Stimulated activated CD4-positive, alpha-beta T cell treated with anti-CD3 and anti-CD28 coated beads, Interleukin-2, amount 100 ng/mL, for 48 hours (primary cell): Measurements from ENCODE around the gene RAB6D.
"Not testable (repeated sequence)": the region's sequence is repeated elsewhere in the genome, so short reads cannot be mapped to it uniquely, and the experiment has no call there.

Experiments used
- DNase-seq, 2 donors: peaks; one replicate each; pipeline ENCODE4 v3.0.0-alpha.2; 2020

The RAB6D gene

DNA sequence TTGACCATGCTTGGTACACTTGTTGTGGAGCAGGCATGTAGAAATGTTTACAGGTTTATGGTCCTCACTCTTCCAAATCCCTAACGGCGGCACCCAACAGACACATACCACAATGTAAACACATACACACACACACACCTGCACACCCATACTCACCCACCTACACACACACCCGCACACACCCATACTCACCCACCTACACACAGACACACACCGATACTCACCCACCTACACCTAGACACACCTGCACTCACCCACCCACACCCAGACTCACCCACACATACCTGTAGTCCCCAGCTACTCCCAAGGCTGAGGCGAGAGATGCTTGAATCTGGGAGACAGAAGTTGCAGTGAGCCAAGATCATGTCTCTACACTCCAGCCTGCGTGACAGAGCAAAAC lies 1.5 kb upstream of the RAB6D start:
- DNase-seq = no peak

DNA sequence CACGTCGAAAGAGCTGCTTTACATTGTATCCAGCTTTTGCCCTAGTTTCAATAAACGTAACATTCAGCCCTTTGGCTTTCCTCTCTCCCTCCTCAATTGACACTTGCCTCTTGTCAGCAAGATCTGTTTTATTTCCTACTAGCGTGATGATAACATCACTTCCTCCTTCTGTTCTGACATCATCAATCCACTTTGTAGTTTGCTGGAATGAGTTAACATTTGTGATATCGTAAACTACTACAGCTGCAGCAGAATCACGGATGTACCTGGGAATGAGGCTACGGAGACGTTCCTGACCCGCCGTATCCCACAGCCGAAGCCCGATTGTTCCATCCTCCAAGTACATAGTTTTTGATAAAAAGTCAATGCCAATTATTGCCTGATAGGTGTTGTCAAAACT lies 755 bp downstream of the RAB6D start:
- not testable (repeated sequence) for DNase-seq

DNA sequence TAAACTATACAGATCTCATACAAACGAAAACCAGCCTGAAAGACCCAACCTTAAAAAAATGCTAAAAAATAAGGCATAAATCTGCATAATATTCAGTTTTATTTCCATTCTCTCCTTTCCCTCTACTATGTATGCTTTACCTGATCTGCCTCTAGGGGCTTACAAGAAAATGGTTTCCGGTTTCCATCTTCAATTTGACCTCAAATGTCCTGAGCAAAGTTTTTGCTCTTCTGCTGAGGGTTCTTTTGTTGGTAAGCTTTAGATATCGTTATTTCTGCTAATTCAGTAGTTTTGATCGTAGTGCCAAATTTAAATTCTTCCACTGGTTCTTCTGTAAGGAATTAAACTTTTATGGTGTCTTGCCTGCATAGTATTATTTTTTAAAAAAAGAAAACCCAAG lies 2.2 kb downstream of the RAB6D start:
- not testable (repeated sequence) for DNase-seq

DNA sequence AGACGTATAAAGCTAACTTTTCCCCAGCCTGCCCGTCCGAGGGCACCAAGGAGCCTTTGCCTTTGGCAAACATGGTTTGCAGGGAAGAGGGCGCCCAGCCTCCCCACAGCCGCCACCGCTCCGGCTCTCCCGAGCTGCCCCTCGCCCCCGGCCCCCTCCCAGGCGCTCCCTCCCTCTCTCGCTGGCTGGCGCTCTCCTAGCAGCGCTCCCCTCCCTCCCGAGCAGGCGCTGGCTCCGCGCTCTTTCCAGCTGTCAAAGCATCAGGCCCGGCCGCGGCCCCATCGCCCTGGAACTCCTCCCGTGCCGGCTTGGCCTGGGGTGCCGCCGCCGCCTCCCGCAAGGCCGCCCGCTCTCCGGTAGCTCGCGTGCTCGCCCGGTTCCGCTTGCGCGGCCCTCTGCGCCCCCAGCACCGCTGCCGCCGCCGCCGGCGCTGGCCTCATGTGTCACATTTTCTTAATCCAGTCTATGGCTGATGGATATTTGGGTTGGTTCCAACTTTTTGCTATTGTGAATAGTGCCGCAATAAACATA lies 10.7 kb downstream of the RAB6D start:
- not testable (repeated sequence) for DNase-seq

DNA sequence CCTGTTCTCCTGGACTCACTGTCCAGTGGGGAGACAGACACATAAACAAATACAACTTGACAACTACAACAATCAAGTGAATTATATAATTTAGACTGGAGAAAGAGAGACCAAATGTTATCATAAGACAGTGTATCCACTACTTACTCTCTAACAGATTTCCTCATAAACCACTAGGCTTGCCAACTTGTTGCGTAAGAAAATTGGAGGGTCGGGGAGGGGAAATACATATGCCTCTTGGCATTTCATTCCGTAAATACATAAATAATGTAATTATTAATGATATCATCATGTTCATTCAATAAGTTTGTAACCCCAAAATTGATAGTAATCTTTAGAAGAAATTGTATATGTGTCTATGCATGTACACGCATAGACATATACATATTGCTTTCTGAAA lies 14.9 kb downstream of the RAB6D start:
- no peak for DNase-seq

DNA sequence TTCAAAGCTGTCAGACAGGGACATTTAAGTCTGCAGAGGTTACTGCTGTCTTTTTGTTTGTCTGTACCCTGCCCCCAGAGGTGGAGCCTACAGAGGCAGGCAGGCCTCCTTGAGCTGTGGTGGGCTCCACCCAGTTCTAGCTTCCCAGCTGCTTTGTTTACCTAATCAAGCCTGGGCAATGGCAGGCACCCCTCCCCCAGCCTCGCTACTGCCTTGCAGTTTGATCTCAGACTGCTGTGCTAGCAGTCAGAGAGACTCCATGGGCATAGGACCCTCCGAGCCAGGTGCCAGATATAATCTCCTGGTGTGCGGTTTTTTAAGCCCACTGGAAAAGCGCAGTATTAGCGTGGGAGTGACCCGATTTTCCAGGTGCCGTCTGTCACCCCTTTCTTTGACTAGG lies 16.9 kb downstream of the RAB6D start:
- not testable (repeated sequence) for DNase-seq

DNA sequence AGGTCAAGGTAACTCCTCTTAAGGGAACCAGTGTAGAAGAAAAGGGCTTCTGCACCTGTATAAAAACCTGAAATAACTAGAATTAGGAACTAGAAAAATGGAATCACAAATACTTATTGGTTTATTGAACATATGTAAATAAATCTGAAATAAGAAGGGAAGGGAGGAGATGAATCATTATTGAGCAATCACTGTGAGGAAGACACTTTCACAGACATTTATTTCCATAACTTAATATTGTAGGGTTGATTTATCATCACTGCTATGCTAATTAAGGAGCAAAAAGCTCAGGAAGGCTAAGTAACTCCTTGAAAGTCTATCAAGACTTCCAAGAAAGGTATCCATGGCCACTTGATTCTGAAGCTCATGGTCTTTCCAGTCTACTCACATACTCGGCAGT lies 24.7 kb downstream of the RAB6D start:
- DNase-seq = not testable (repeated sequence)

DNA sequence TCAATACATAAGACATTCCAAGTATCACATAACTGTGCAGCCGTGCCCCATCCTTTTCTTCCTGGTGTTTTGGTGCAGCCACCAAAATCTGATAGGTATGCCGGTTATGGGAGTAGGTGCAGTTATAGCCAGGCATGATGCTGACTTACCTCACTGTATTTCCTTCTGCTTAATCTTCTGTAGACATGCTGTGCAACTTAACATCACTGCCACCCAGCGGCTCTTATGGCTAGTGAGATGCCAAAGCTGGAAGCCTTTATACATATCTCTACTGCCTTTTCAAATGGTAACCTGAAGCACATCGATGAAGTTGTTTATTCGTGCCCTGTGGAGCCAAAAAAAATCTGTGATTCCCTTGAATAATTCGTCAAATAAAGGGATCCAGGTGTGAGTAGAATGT lies 28.6 kb downstream of the RAB6D start:
- not testable (repeated sequence) for DNase-seq

DNA sequence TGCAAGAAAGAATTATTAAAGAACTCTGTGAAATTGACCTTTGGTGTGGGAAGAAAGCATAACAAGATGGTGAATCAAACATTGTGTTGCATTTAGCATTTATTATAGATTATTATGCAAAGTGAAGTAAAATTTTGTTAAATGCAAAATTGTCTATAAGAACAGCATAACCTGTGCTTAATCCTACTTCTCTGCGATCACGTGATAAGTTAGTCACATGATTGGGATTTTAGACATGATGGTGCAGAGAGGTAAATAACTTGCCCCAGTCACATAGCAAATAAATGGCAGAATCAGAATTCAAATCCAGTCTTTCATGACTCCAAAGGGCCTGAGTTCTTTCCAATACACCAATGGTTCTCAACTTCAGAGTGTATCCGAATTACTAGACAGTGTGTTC lies 31.3 kb downstream of the RAB6D start:
- not testable (repeated sequence) for DNase-seq

DNA sequence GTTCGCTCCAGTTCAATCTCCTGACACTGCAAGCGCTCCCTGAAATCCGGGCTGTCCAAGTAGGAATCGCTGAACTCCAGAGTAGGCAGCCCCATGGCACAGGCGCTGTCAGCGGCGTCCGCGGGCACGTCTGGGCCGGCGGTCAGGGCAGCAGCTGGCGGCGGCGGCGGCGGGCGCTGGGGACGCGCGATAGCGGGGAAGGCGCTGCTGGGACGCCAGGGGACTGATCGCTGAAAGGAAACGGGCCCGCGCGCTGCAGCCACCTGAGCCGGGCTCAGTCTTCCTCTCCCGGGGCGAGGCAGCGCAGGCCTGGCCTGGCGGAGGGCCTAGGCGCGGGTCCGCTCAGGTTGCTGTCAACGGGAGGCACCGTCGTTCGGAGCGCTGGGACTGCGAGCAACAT lies 33.0 kb downstream of the RAB6D start:
- DNase-seq = not testable (repeated sequence)

DNA sequence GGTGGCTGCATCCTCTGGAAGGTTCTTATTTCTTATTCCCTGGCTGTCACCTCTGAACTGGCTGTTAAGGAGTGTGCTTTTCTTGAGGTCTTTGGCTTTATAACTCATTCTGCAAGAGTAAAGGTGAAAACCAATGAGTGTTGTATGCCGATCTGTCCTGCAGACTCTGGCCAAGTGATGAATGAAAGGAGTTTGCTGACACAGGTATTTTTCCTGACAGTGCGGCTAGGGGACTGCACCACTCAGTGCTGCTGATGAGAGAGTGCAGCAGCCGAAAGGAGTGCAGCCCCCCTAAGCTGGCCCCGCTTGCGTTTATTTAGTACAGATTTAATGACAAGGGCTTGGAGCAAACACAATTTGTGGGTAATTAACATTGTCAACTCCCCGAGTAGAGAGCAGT lies 41.8 kb downstream of the RAB6D start:
- no peak for DNase-seq

DNA sequence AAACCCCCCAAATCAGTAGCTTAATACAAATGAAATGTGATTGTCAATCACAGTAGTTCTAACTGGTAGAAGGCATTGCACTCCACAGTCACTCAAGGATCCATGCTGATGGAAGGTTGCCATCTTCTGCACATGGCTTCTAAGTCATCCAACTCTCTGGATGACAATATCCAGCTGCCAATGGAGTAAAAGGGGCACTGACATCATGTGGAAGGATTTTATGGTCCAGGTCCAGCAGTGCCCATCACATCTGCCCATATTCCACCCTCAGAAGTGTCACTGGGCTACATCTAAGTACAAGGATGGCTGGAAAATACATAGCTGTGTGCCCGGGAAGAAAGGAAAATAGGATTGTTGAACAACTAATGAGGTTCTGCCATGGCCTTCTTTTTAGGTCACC lies 42.6 kb downstream of the RAB6D start:
- not testable (repeated sequence) for DNase-seq

DNA sequence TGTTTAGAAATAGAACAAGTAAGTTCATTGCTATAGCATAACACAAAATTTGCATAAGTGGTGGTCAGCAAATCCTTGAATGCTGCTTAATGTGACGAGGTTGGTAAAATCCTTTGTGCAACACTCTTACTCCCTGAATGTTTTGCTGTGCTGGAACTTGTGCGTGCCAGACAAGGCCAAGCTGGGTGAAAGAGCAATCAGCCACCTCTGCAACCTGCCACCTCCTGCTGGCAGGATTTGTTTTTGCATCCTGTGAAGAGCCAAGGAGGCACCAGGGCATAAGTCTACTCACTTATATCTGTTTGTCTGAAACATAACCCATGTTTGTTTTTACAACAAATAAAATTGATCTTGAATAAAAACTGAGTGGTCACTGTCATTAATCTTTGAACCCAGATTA lies 53.0 kb downstream of the RAB6D start:
- not testable (repeated sequence) for DNase-seq
